Measurements from ENCODE around the gene SNX8.

The SNX8 gene

GRCh38 chr7:2211259-2211880 is 102.9 kb downstream of the SNX8 start:
- TF ChIP-seq, protein P1, sequence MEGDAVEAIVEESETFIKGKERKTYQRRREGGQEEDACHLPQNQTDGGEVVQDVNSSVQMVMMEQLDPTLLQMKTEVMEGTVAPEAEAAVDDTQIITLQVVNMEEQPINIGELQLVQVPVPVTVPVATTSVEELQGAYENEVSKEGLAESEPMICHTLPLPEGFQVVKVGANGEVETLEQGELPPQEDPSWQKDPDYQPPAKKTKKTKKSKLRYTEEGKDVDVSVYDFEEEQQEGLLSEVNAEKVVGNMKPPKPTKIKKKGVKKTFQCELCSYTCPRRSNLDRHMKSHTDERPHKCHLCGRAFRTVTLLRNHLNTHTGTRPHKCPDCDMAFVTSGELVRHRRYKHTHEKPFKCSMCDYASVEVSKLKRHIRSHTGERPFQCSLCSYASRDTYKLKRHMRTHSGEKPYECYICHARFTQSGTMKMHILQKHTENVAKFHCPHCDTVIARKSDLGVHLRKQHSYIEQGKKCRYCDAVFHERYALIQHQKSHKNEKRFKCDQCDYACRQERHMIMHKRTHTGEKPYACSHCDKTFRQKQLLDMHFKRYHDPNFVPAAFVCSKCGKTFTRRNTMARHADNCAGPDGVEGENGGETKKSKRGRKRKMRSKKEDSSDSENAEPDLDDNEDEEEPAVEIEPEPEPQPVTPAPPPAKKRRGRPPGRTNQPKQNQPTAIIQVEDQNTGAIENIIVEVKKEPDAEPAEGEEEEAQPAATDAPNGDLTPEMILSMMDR (conservative IDR thresholded peaks at IDR 0.05) = no peak
- H3K27ac ChIP-seq = no peak overlapping the region

DNA sequence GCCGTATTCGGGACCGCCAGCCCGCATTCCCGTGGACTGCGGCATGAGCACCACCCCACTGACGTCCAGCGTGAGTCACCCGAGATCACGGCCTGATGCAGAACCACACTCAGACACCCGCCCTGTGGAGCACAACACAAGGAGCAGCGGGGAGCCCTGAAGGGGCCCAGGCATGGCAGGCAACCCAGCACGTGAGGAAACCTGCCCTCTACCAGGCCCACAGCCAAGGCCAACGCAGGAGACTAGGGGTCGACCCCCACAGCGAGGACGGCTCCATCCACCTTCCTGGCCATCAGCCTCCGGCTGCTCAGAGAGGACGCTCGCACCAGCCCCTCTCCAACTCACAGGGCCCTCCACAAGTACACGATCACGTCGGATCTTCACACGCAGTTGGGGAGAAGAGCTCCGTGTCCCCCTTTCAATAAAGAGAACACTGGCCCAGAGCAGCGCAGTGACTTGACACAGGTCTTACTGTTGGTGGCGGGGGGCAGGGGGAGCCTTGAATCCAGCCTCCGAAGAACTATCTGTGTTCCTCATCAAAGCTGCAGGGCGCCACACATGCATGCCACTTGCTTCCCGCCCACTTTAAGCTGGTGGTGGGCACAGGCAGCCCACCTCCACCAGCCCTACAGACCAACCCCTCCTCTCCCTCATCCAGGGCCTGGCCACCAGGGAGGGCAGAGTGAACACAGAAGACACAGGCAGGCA is 103.5 kb downstream of the SNX8 start:
- TF ChIP-seq, protein P1 (conservative IDR thresholded peaks at IDR 0.05) = no peak
- no peak overlapping the region for H3K27ac ChIP-seq

DNA sequence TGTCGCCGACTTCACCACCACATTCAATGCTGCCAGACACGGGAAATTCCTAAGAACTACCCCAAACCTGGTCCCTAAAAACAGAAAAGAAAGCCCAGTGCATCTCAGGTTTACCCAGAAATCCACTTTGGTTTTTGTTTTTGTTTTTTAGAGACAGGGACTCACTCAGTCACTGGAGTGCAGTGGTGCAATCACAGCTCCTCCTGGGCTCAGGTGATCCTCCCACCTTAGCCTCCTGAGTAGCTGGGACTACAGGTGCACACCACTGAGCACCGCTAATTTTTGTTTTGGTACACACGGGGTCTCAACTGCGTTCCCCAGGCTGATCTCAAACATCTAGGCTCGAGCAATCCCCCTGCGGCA is 104.3 kb downstream of the SNX8 start:
- H3K27ac ChIP-seq = no peak overlapping the region
- TF ChIP-seq, protein P1 (conservative IDR thresholded peaks at IDR 0.05) = no peak

DNA sequence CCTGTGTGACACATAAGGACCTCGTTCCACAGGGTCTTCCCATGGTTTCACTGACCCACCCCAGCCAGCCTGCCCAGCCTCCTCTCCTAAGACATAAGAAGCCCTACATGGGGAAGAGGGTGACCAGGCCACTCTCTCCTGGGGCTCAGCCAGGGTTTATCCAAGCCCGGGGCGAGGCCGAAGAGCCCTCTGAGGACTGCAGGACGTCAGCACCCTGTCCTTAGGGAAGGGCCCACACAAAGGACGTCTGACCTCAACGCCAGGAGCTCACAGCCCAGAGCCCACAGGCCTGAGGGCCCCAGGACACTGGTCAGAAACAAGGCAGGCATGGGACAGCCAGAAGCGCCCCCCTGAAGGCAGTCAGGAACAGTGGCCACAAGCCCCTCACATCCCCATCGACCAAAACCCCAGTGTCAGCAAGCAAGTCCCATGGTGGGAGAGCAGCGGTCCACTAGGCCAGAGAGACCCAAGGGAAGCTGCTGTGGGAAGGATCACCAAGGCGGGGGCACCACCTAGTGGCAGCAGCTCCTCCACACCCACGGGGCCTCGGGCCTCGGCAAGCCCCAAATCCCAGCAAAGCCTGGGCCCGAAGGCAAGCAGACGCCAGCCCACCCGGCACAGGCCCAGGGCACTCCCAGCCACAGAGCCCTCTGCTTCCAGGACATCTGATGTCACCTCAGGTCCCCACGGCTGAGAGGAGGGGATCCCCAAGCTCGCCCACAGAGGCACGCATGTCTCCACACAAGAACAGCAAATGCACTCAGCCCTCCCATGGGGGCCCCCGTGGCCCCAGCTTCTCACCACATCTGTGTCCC is 104.9 kb downstream of the SNX8 start:
- no peak overlapping the region for H3K27ac ChIP-seq
- TF ChIP-seq, protein P1 (conservative IDR thresholded peaks at IDR 0.05) = peak; percentile 85

DNA sequence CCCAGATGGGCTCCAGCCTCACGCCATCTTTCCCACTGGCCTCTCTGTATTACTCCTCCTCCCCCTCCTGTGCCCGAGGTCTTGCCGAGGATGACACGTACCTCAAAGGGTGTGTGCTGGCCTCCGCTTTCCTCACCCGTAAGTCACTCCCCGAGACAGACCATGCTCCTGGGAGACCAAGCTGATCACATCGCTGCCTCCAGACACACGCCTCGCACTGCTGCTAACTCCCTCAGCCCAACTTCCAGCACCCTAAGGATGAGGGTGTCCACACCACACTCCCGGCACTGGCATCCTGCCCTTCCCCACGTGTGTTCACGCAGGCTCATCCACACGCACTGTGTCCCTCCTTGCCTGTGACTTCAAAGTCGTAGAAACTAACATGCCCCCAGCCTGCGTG is 105.5 kb downstream of the SNX8 start:
- TF ChIP-seq, protein P1 (conservative IDR thresholded peaks at IDR 0.05) = no peak
- H3K27ac ChIP-seq = no peak overlapping the region

DNA sequence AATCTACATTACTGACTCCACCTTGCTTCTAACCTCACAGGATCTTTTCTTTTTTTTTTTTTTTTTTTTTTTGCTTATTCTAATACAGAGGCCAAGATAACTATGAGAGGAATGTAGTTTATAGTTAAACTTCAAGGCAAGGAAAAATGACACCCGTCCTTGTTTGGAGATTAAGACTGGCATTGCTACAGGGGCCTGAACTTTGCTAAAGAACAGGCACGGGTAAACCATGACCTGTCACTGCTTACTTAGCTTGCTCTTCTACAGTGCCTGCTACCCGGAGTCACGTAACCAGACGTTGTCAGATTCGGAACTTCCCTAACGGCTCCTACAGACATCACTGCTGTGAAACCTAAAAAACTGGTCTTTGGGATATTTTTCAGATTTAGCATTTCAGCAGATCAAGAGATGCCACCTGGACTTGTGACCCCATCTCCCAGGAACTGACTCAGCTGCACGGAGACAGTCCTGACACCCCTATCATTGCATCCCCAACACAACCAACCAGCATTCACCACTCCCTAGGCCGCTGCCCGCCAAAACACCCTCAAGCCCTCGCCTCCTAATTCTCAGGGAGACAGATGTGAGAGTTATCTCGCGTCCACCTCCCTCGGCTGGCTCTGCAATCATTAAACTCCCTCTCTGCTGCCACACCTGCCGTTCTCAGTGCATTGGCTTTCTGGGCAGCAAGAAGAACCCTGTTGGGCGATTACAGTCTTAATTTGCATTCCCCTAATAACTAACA is 109.0 kb downstream of the SNX8 start:
- TF ChIP-seq, protein P1 (conservative IDR thresholded peaks at IDR 0.05) = no peak
- H3K27ac ChIP-seq = no peak overlapping the region

GRCh38 chr7:2204446-2204845 is 109.8 kb downstream of the SNX8 start:
- TF ChIP-seq, protein P1 (conservative IDR thresholded peaks at IDR 0.05) = no peak
- no peak overlapping the region for H3K27ac ChIP-seq
